Activated T-cell treated with anti-CD3 and anti-CD28 coated beads for 1 hour (primary cell): ENCODE measurements around the gene CCT4.
A peak's percentile ranks its signal among the peaks of the same experiment; 100 is the strongest.
"Not testable (repeated sequence)": the region's sequence is repeated elsewhere in the genome, so short reads cannot be mapped to it uniquely, and the experiment has no call there.

Experiments
- DNase-seq: peaks from one replicate; pipeline ENCODE4 v3.0.0-alpha.2; 2020; ENCODE audit warnings: low read depth

Gene CCT4

GRCh38 chr2:61879351-61879750 lies 9.1 kb downstream of the CCT4 start:
- DNase-seq: not testable (repeated sequence)

- DNase-seq: no peak
These were observed 9.7 kb downstream of the CCT4 start for GRCh38 chr2:61878761-61879160.

GRCh38 chr2:61877571-61878245 lies 10.7 kb downstream of the CCT4 start:
- DNase-seq: no peak

- DNase-seq: no peak
These were observed 12.1 kb downstream of the CCT4 start for GRCh38 chr2:61876400-61876799.

- DNase-seq: not testable (repeated sequence)
These were observed 21.9 kb downstream of the CCT4 start for GRCh38 chr2:61866482-61867089.

GRCh38 chr2:61862085-61862484 lies 26.4 kb downstream of the CCT4 start:
- no peak for DNase-seq

- DNase-seq: no peak
These were observed 31.2 kb downstream of the CCT4 start for GRCh38 chr2:61857224-61857623.

GRCh38 chr2:61855318-61855613 lies 33.2 kb downstream of the CCT4 start:
- no peak for DNase-seq

- DNase-seq: peak; percentile 77
These were observed 33.7 kb downstream of the CCT4 start for GRCh38 chr2:61854564-61855317.

GRCh38 chr2:61853847-61854563 lies 34.5 kb downstream of the CCT4 start, which contains the start of gene FAM161A:
TSS of gene FAM161A (minus strand) at chr2:61854060. CDS start at chr2:61854041, 19 bp downstream.
- DNase-seq: peak; percentile 47

GRCh38 chr2:61853086-61853846 lies 35.2 kb downstream of the CCT4 start:
- no peak for DNase-seq

GRCh38 chr2:61851270-61851669 lies 37.2 kb downstream of the CCT4 start:
- DNase-seq: not testable (repeated sequence)

GRCh38 chr2:61845320-61845719 lies 43.1 kb downstream of the CCT4 start:
- no peak for DNase-seq

GRCh38 chr2:61841286-61841685 lies 47.2 kb downstream of the CCT4 start:
- no peak for DNase-seq

- no peak for DNase-seq
These were observed 53.6 kb downstream of the CCT4 start for GRCh38 chr2:61834893-61835292.

GRCh38 chr2:61833971-61834370 lies 54.5 kb downstream of the CCT4 start:
- no peak for DNase-seq

- no peak for DNase-seq
These were observed 56.1 kb downstream of the CCT4 start for GRCh38 chr2:61832183-61832841.

GRCh38 chr2:61822255-61822654 lies 66.2 kb downstream of the CCT4 start:
- DNase-seq: no peak
